HEK293 (cell line): Measurements from ENCODE around the gene BEX4.

Experiments
- CTCF ChIA-PET: fragments of 350-600 bp; formaldehyde crosslinking; extraction: SDS; loops from one replicate; lab custom pipeline; 2021; ENCODE audit warnings: antibody characterized with exemption; lab: Yijun Ruan, JAX
- POLR2A ChIA-PET: fragments of 300-600 bp; formaldehyde crosslinking; extraction: SDS; loops from one replicate; lab custom pipeline; 2020; ENCODE audit warnings: antibody characterized with exemption, inconsistent platforms; lab: Yijun Ruan, JAX
- H3K27ac ChIP-seq: fragments of 200-500 bp; sonication (Bioruptor generic); 2 replicates; pipeline ENCODE4 v1.5.1; 2014; ENCODE audit warnings: low read depth, low read length, control low read depth, inconsistent platforms; ENCODE audit errors: extremely low read depth
- H3K36me3 ChIP-seq, 2 experiments: fragments of 200-500 bp in 1 of 2; sonication (Bioruptor generic) in 1 of 2; 1 replicate in 1 of 2; 2 replicates in 1 of 2; pipeline ENCODE4 v1.5.1; 2014 to 2017; ENCODE audit warnings: inconsistent platforms in 2 of 2, low read length in 2 of 2; ENCODE audit not compliant: control insufficient read depth in 2 of 2, insufficient read depth in 1 of 2
- H3K4me1 ChIP-seq: fragments of 200-500 bp; sonication (Bioruptor generic); 2 replicates; pipeline ENCODE4 v1.5.1; 2014; ENCODE audit warnings: mild to moderate bottlenecking, low read length, inconsistent platforms; ENCODE audit not compliant: control insufficient read depth, insufficient read depth
- H3K4me3 ChIP-seq: 2 replicates; pipeline ENCODE4 v1.5.1; 2011; ENCODE audit warnings: low read depth, mild to moderate bottlenecking, control low read depth, low read length, moderate library complexity
- H3K9me3 ChIP-seq: fragments of 200-500 bp; sonication (Bioruptor generic); 2 replicates; pipeline ENCODE4 v1.5.1; 2014; ENCODE audit warnings: low read depth, low read length, inconsistent platforms; ENCODE audit not compliant: control insufficient read depth, insufficient read depth
- AEBP2 ChIP-seq: fragments of 450-650 bp; formaldehyde crosslinking; IDR thresholded peaks from 2 replicates; pipeline ENCODE4 v1.5.1; 2016; ENCODE audit warnings: missing biosample characterization, missing genetic modification characterization, borderline replicate concordance
- EGR2 ChIP-seq: fragments of 450-650 bp; formaldehyde crosslinking; IDR thresholded peaks from 2 replicates; pipeline ENCODE4 v1.5.1; 2016; ENCODE audit warnings: low read depth, missing biosample characterization, missing genetic modification characterization
- GLIS1 ChIP-seq: fragments of 450-650 bp; formaldehyde crosslinking; IDR thresholded peaks from 2 replicates; pipeline ENCODE4 v1.5.1; 2016; ENCODE audit warnings: missing biosample characterization, missing genetic modification characterization
- OSR2 ChIP-seq: fragments of 450-650 bp; formaldehyde crosslinking; IDR thresholded peaks from 2 replicates; pipeline ENCODE4 v1.5.1; 2016; ENCODE audit warnings: missing biosample characterization, missing genetic modification characterization
- PRDM1 ChIP-seq: fragments of 450-650 bp; formaldehyde crosslinking; IDR thresholded peaks from 2 replicates; pipeline ENCODE4; 2016; ENCODE audit warnings: missing biosample characterization, missing genetic modification characterization
- PRDM10 ChIP-seq: fragments of 450-650 bp; formaldehyde crosslinking; IDR thresholded peaks from 2 replicates; pipeline ENCODE4 v1.5.1; 2016; ENCODE audit warnings: missing biosample characterization, missing genetic modification characterization
- REPIN1 ChIP-seq: fragments of 450-650 bp; formaldehyde crosslinking; IDR thresholded peaks from 2 replicates; pipeline ENCODE4 v1.5.1; 2017; ENCODE audit warnings: missing biosample characterization, missing genetic modification characterization, low read depth
- SP2 ChIP-seq: fragments of 450-650 bp; formaldehyde crosslinking; IDR thresholded peaks from 2 replicates; pipeline ENCODE4 v1.5.1; 2016; ENCODE audit warnings: missing biosample characterization, missing genetic modification characterization
- SP3 ChIP-seq: fragments of 450-650 bp; formaldehyde crosslinking; IDR thresholded peaks from 2 replicates; pipeline ENCODE4 v1.5.1; 2016; ENCODE audit warnings: missing biosample characterization, missing genetic modification characterization
- TCF7L2 ChIP-seq: IDR thresholded peaks from 2 replicates; pipeline ENCODE4 v1.6.1; 2011; ENCODE audit warnings: low read depth, mild to moderate bottlenecking, inconsistent platforms, low read length, moderate library complexity, borderline replicate concordance
- TRIM28 ChIP-seq: IDR thresholded peaks from 2 replicates; pipeline ENCODE4 v1.6.1; 2011; ENCODE audit warnings: low read length, control low read depth, borderline replicate concordance
- YY1 ChIP-seq: fragments of 450-650 bp; formaldehyde crosslinking; IDR thresholded peaks from 2 replicates; pipeline ENCODE4 v1.5.1; 2018; ENCODE audit warnings: missing biosample characterization, missing genetic modification characterization
- ZBTB21 ChIP-seq: fragments of 450-650 bp; formaldehyde crosslinking; IDR thresholded peaks from 2 replicates; pipeline ENCODE4 v1.5.1; 2017; ENCODE audit warnings: missing biosample characterization, missing genetic modification characterization
- ZFHX2 ChIP-seq: fragments of 450-650 bp; formaldehyde crosslinking; conservative IDR thresholded peaks from 2 replicates; pipeline ENCODE4 v1.5.1; 2016; ENCODE audit warnings: missing biosample characterization, missing genetic modification characterization
- ZNF223 ChIP-seq: fragments of 450-650 bp; formaldehyde crosslinking; IDR thresholded peaks from 2 replicates; pipeline ENCODE4 v1.5.1; 2016; ENCODE audit warnings: missing biosample characterization, missing genetic modification characterization
- ZNF24 ChIP-seq: fragments of 450-650 bp; formaldehyde crosslinking; IDR thresholded peaks from 2 replicates; pipeline ENCODE4 v1.5.1; 2016; ENCODE audit warnings: missing biosample characterization, missing genetic modification characterization
- ZNF341 ChIP-seq: fragments of 450-650 bp; formaldehyde crosslinking; IDR thresholded peaks from 2 replicates; pipeline ENCODE4; 2016; ENCODE audit warnings: low read depth, missing biosample characterization, missing genetic modification characterization
- ZNF350 ChIP-seq: fragments of 450-650 bp; formaldehyde crosslinking; IDR thresholded peaks from 2 replicates; pipeline ENCODE4 v1.5.0; 2017; ENCODE audit warnings: missing biosample characterization, mild to moderate bottlenecking, missing genetic modification characterization
- ZNF398 ChIP-seq: fragments of 450-650 bp; formaldehyde crosslinking; IDR thresholded peaks from 2 replicates; pipeline ENCODE4 v1.5.1; 2017; ENCODE audit warnings: missing biosample characterization, missing genetic modification characterization
- ZNF561 ChIP-seq: fragments of 450-650 bp; IDR thresholded peaks from 2 replicates; pipeline ENCODE4 v1.5.1; 2018; ENCODE audit warnings: missing biosample characterization, missing genetic modification characterization, borderline replicate concordance
- ZNF610 ChIP-seq: fragments of 450-650 bp; formaldehyde crosslinking; IDR thresholded peaks from 2 replicates; pipeline ENCODE4 v1.5.1; 2016; ENCODE audit warnings: missing biosample characterization, missing genetic modification characterization, borderline replicate concordance
- ZNF692 ChIP-seq: fragments of 450-650 bp; formaldehyde crosslinking; IDR thresholded peaks from 2 replicates; pipeline ENCODE4 v1.5.1; 2016; ENCODE audit warnings: missing biosample characterization, missing genetic modification characterization
- ZNF76 ChIP-seq: fragments of 450-650 bp; formaldehyde crosslinking; IDR thresholded peaks from 2 replicates; pipeline ENCODE4; 2016; ENCODE audit warnings: low read depth, missing biosample characterization, missing genetic modification characterization, borderline replicate concordance
- ZNF791 ChIP-seq: fragments of 450-650 bp; formaldehyde crosslinking; IDR thresholded peaks from 2 replicates; pipeline ENCODE4 v1.5.1; 2016; ENCODE audit warnings: missing biosample characterization, missing genetic modification characterization
- ZSCAN16 ChIP-seq: fragments of 450-650 bp; formaldehyde crosslinking; IDR thresholded peaks from 2 replicates; pipeline ENCODE4 v1.5.1; 2016; ENCODE audit warnings: missing biosample characterization, missing genetic modification characterization
- ZSCAN4 ChIP-seq: fragments of 450-650 bp; formaldehyde crosslinking; IDR thresholded peaks from 2 replicates; pipeline ENCODE4 v1.5.1; 2017; ENCODE audit warnings: missing biosample characterization, missing genetic modification characterization
- ZXDB ChIP-seq: fragments of 450-650 bp; formaldehyde crosslinking; IDR thresholded peaks from 2 replicates; pipeline ENCODE4 v1.5.1; 2016; ENCODE audit warnings: missing biosample characterization, missing genetic modification characterization

The BEX4 gene

GRCh38 chrX:103254171-103254824 lies 39.4 kb downstream of the BEX4 start:
- Histone ChIP-seq H3K4me3 (peak overlapping the region; percentile 54), H3K9me3 (no peaks in the 10 kb centered on the region), H3K36me3 (peaks cover 0 to 16% of the 10 kb centered on the region in 2 experiments; a peak in 1 of 3 replicates), H3K27ac (peak overlapping the region; percentile 65), H3K4me1 (no peaks in the 10 kb centered on the region)
- TF ChIP-seq ZNF76 (tag by site-specific recombination) (peak; percentile 76), ZNF24 (tag by site-specific recombination) (0 out of 2 replicates have a peak, but pooled peaks have one; percentile 34), ZNF791 (tag by site-specific recombination) (no peak), ZNF223 (tag by site-specific recombination) (no peak), ZNF692 (tag by site-specific recombination) (0 out of 2 replicates have a peak, but pooled peaks have one; percentile 24), EGR2 (peak; percentile 69), TRIM28 (peak; percentile 31; the same call in 1 of the 2 replicates), ZXDB (peak; percentile 24; the same call in 1 of the 2 replicates), GLIS1 (no peak), OSR2 (tag by site-specific recombination) (peak; percentile 59), ZNF350 (tag by site-specific recombination) (no peak), SP2 (tag by site-specific recombination) (peak; percentile 88), ZSCAN16 (tag by site-specific recombination) (0 out of 2 replicates have a peak, but pooled peaks have one; percentile 7), ZNF561 (0 out of 2 replicates have a peak, but pooled peaks have one; percentile 28), ZFHX2 (tag by site-specific recombination) (0 out of 2 replicates have a peak, but pooled peaks have one; percentile 31), TCF7L2 (peak; percentile 11; the same call in 1 of the 2 replicates), REPIN1 (tag by site-specific recombination) (no peak), ZNF398 (tag by site-specific recombination) (0 out of 2 replicates have a peak, but pooled peaks have one; percentile 25), PRDM10 (tag by site-specific recombination) (peak; percentile 46), PRDM1 (0 out of 2 replicates have a peak, but pooled peaks have one; percentile 16), ZSCAN4 (tag by site-specific recombination) (0 out of 2 replicates have a peak, but pooled peaks have one; percentile 26), ZBTB21 (peak; percentile 18; the same call in 1 of the 2 replicates), ZNF610 (tag by site-specific recombination) (no peak), SP3 (0 out of 2 replicates have a peak, but pooled peaks have one; percentile 38), AEBP2 (tag by site-specific recombination) (no peak), YY1 (peak; percentile 37; the same call in 1 of the 2 replicates), ZNF341 (tag by site-specific recombination) (peak; percentile 95)
- ChIA-PET CTCF (no interaction called here), POLR2A (interaction anchor here (0.6 to 0.7 kb wide), 2 partner anchors 56 to 76 kb away, joined by 3 read pairs; partner anchors contain the start of genes BEX2 and TCEAL7)
